Nephron progenitor cell (in vitro differentiated cells): ENCODE data around the gene TBX3.
A peak's percentile ranks its signal among the peaks of the same experiment; 100 is the strongest.

ENCODE experiments used
- DNase-seq: peaks from one replicate; pipeline ENCODE4 v3.0.0; 2021
- H3K27ac Mint-ChIP-seq: 2 replicates; pipeline ENCODE4 v1.8.0; 2021; ENCODE audit warnings: mild to moderate bottlenecking, moderate library complexity, mixed read lengths
- H3K27me3 Mint-ChIP-seq: 2 replicates; pipeline ENCODE4 v1.8.0; 2021; ENCODE audit warnings: mild to moderate bottlenecking, low read depth, mixed read lengths; ENCODE audit not compliant: poor library complexity
- H3K36me3 Mint-ChIP-seq: 2 replicates; pipeline ENCODE4 v1.8.0; 2021; ENCODE audit warnings: low read depth, mixed read lengths
- H3K4me1 Mint-ChIP-seq: 2 replicates; pipeline ENCODE4 v1.8.0; 2021; ENCODE audit warnings: mixed read lengths
- H3K4me3 Mint-ChIP-seq: 2 replicates; pipeline ENCODE4 v1.8.0; 2021; ENCODE audit warnings: mild to moderate bottlenecking, moderate library complexity, mixed read lengths
- H3K9me3 Mint-ChIP-seq: 2 replicates; pipeline ENCODE4 v1.8.0; 2021; ENCODE audit warnings: mild to moderate bottlenecking, moderate library complexity, mixed read lengths
- CTCF ChIP-seq: fragments of 200-600 bp; sonication (generic); IDR thresholded peaks from 2 replicates; pipeline ENCODE4 v1.5.0; 2021; ENCODE audit warnings: antibody characterized with exemption

TBX3 gene

GRCh38 chr12:114659084-114659483 is 24.9 kb downstream of the TBX3 start:
- no peak for TF ChIP-seq CTCF
- Mint-ChIP-seq H3K4me1 (peaks cover 50% of the 10 kb centered on the region), H3K9me3 (no peaks in the 10 kb centered on the region), H3K4me3 (no peak overlapping the region), H3K27ac (no peak overlapping the region), H3K36me3 (no peaks in the 10 kb centered on the region), H3K27me3 (peaks cover 37% of the 10 kb centered on the region)
- no peak for DNase-seq

DNA sequence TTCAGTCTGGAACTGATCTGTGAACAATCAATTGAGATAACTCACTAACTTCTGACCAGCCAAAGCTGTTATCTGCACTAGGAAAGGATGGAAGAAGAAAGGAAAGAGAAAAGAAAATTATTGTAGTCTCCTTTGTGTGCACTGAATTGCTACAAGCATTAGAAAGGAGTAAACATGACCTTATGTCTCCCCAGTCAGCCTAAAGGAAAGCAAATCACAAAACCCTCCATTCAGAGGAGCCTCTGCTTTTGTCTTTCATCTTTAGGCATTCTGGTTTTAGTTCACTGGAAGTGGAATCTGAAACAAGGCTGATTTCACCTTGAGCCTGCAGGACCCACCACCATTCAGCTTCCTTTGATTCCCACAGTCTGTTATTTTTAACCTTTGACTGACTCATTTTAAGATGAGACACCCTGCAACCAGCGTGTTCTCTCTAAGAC is 26.0 kb downstream of the TBX3 start:
- Mint-ChIP-seq H3K27ac (peak overlapping the region; percentile 18), H3K4me3 (no peak overlapping the region), H3K27me3 (peaks cover 27% of the 10 kb centered on the region), H3K36me3 (no peaks in the 10 kb centered on the region), H3K4me1 (peaks cover 39% of the 10 kb centered on the region), H3K9me3 (no peaks in the 10 kb centered on the region)
- no peak for TF ChIP-seq CTCF
- DNase-seq: no peak

GRCh38 chr12:114657597-114657920 is 26.4 kb downstream of the TBX3 start:
- Mint-ChIP-seq H3K27me3 (peaks cover 22% of the 10 kb centered on the region), H3K36me3 (no peaks in the 10 kb centered on the region), H3K9me3 (no peaks in the 10 kb centered on the region), H3K27ac (no peak overlapping the region), H3K4me1 (peaks cover 35% of the 10 kb centered on the region), H3K4me3 (no peak overlapping the region)
- DNase-seq: no peak
- TF ChIP-seq CTCF: no peak

DNA sequence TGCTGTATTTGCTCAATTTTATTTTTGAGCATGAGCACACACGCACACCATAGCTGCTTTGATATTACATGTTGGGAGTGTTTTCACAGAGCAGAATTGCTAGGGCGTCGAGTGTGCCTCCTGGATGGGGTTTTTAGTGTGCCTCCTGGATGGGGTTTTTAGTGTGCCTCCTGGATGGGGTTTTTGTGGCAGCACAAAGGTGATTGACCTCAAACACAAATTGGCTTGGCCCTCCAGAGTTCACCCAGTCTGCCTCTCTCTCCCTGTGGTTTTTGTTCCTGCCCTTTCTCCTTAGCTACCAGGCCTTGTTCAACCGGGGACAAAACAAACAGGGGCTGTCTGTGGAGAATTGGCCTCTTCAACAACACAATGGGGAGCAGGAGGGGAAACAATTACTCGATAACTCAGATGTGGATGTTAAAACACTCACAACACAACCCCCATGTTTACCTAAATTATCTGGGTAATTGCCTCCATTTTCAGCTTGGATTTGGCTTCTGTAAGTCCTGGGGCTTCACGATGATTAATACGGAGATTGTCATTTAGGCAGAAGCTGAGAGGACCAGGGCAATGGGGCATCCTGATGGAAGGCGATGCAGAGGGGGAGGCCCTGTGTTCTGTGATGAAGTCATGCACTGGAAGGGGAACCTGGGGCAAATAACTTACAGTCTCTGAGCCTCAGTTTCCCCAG is 26.9 kb downstream of the TBX3 start:
- peaks cover 34% of the 10 kb centered on the region for H3K4me1 Mint-ChIP-seq
- H3K9me3 Mint-ChIP-seq: no peaks in the 10 kb centered on the region
- H3K27ac Mint-ChIP-seq: no peak overlapping the region
- TF ChIP-seq CTCF: no peak
- no peaks in the 10 kb centered on the region for H3K36me3 Mint-ChIP-seq
- no peak for DNase-seq
- no peak overlapping the region for H3K4me3 Mint-ChIP-seq
- peaks cover 19% of the 10 kb centered on the region for H3K27me3 Mint-ChIP-seq

DNA sequence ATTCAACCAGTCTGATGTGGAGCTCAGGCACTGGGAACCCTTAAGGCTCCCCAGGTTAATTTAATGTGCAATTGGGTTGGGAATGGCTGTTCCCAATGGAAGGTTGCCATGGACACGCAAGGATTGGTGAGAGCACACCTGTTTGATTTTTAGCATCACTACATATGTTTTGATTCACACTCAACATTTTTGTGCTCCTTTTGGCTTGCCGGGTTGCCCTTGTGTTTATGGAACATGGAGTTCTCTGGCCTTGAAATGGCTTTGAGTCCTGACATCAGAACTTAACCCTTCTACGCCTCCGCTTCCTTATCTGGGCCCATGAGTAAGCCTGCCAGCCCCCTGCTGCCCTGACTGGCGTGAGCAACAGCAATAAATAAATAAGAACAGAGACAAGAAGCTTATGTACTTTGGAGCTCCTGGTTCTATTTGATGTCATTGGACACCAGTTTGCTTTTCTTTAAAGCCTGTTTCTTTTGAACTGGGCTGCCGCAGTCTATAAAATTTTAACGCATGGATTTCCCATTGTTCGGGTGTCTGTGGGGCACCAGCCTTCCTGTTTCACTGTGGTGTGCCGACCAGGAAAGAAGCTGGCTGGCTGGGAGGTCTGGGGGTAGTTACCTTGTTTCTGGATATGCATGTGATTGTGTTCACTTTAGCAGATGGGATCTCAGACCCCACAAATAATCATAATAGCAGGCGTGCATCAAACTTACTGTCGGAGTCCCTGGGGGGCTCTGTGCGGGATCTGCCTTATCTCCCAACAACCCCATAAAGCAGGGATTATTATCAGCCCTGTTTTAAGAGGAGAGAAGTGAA is 27.8 kb downstream of the TBX3 start:
- Mint-ChIP-seq H3K4me1 (peaks cover 34% of the 10 kb centered on the region), H3K27ac (no peak overlapping the region), H3K27me3 (peaks cover 17% of the 10 kb centered on the region), H3K36me3 (no peaks in the 10 kb centered on the region), H3K4me3 (no peak overlapping the region), H3K9me3 (no peaks in the 10 kb centered on the region)
- TF ChIP-seq CTCF: no peak
- DNase-seq: no peak
